KMS-11 (cell line): ENCODE results near the gene TLN1.

ENCODE experiments used
- H2AFZ ChIP-seq: fragments of 200-600 bp; sonication (generic); 2 replicates; pipeline ENCODE4 v1.6.1; 2016; ENCODE audit warnings: antibody characterized with exemption, mixed run types, low read depth
- H3K27ac ChIP-seq: fragments of 200-600 bp; sonication (generic); 2 replicates; pipeline ENCODE4 v1.6.1; 2016; ENCODE audit warnings: mild to moderate bottlenecking, mixed run types
- H3K27me3 ChIP-seq: fragments of 200-600 bp; sonication (generic); 2 replicates; pipeline ENCODE4 v1.6.1; 2017; ENCODE audit warnings: mild to moderate bottlenecking, low read depth, mixed run types, moderate library complexity; ENCODE audit not compliant: insufficient read depth
- H3K36me3 ChIP-seq: fragments of 200-600 bp; sonication (generic); 2 replicates; pipeline ENCODE4 v1.6.1; 2017; ENCODE audit warnings: mild to moderate bottlenecking, mixed run types; ENCODE audit not compliant: insufficient read depth
- H3K4me1 ChIP-seq: fragments of 200-600 bp; sonication (generic); 2 replicates; pipeline ENCODE4 v1.6.1; 2016; ENCODE audit warnings: mild to moderate bottlenecking, low read depth, mixed run types; ENCODE audit not compliant: poor library complexity, severe bottlenecking
- H3K4me2 ChIP-seq: fragments of 200-600 bp; sonication (generic); 2 replicates; pipeline ENCODE4 v1.7.0; 2016; ENCODE audit warnings: mild to moderate bottlenecking, mixed run types
- H3K4me3 ChIP-seq: fragments of 200-600 bp; sonication (generic); IDR thresholded peaks from 2 replicates; pipeline ENCODE4 v1.6.1; 2017; ENCODE audit warnings: low read depth, low read length, mixed read lengths; ENCODE audit not compliant: insufficient read depth
- H3K79me2 ChIP-seq: fragments of 200-600 bp; sonication (generic); 2 replicates; pipeline ENCODE4 v1.6.1; 2016; ENCODE audit warnings: low read depth, mixed run types; ENCODE audit not compliant: insufficient read depth
- H3K9ac ChIP-seq: fragments of 200-600 bp; sonication (generic); 2 replicates; pipeline ENCODE4 v1.6.1; 2016; ENCODE audit warnings: mild to moderate bottlenecking, mixed run types
- H4K20me1 ChIP-seq: fragments of 200-600 bp; sonication (generic); 2 replicates; pipeline ENCODE4 v1.6.1; 2016; ENCODE audit warnings: mild to moderate bottlenecking, mixed run types; ENCODE audit not compliant: insufficient read depth
- CTCF ChIP-seq: fragments of 200-600 bp; sonication (generic); conservative IDR thresholded peaks from 2 replicates; pipeline ENCODE4 v1.6.1; 2017; ENCODE audit warnings: low read depth, mild to moderate bottlenecking, antibody characterized with exemption, low read length, moderate library complexity, mixed read lengths

TLN1 gene

GRCh38 chr9:35675732-35676392 is 56.1 kb downstream of the TLN1 start:
- Histone ChIP-seq H3K36me3 (no peaks in the 10 kb centered on the region), H3K79me2 (no peaks in the 10 kb centered on the region), H3K9ac (no peak overlapping the region), H3K27me3 (no peaks in the 10 kb centered on the region), H2AFZ (no peak overlapping the region), H4K20me1 (no peaks in the 10 kb centered on the region), H3K27ac (no peak overlapping the region), H3K4me3 (no peak overlapping the region), H3K4me1 (no peaks in the 10 kb centered on the region), H3K4me2 (no peak overlapping the region)
- TF ChIP-seq CTCF, result no peak

GRCh38 chr9:35675204-35675603 is 56.8 kb downstream of the TLN1 start:
- no peaks in the 10 kb centered on the region for H4K20me1 ChIP-seq
- H3K27me3 ChIP-seq, result no peaks in the 10 kb centered on the region
- H3K36me3 ChIP-seq, result no peaks in the 10 kb centered on the region
- no peak overlapping the region for H2AFZ ChIP-seq
- H3K4me1 ChIP-seq, result no peaks in the 10 kb centered on the region
- no peak overlapping the region for H3K9ac ChIP-seq
- H3K4me2 ChIP-seq, result no peak overlapping the region
- H3K79me2 ChIP-seq, result no peaks in the 10 kb centered on the region
- H3K27ac ChIP-seq, result no peak overlapping the region
- TF ChIP-seq CTCF, result no peak
- H3K4me3 ChIP-seq, result no peak overlapping the region

GRCh38 chr9:35674025-35674361 is 58.0 kb downstream of the TLN1 start:
- Histone ChIP-seq H4K20me1 (no peaks in the 10 kb centered on the region), H3K36me3 (no peaks in the 10 kb centered on the region), H3K27ac (no peak overlapping the region), H3K4me1 (no peaks in the 10 kb centered on the region), H3K9ac (no peak overlapping the region), H3K27me3 (no peaks in the 10 kb centered on the region), H3K79me2 (no peaks in the 10 kb centered on the region), H3K4me2 (no peak overlapping the region), H3K4me3 (no peak overlapping the region), H2AFZ (no peak overlapping the region)
- no peak for TF ChIP-seq CTCF

GRCh38 chr9:35673132-35674024 is 58.6 kb downstream of the TLN1 start, which contains the start of gene CA9:
CA9 (plus strand) TSS chr9:35673928; CDS start chr9:35673960, 32 bp downstream.
- no peak for TF ChIP-seq CTCF
- Histone ChIP-seq H3K4me1 (no peaks in the 10 kb centered on the region), H4K20me1 (no peaks in the 10 kb centered on the region), H3K9ac (no peak within 1 kb of the TSS), H3K4me2 (no peak within 1 kb of the TSS), H3K4me3 (no peak within 1 kb of the TSS), H3K79me2 (no peaks in the 10 kb centered on the region), H3K36me3 (no peaks in the 10 kb centered on the region), H3K27me3 (no peaks in the 10 kb centered on the region), H3K27ac (no peak within 1 kb of the TSS), H2AFZ (no peak within 1 kb of the TSS)
